ENCODE measurements around the gene DHRS11.

Gene DHRS11

DNA sequence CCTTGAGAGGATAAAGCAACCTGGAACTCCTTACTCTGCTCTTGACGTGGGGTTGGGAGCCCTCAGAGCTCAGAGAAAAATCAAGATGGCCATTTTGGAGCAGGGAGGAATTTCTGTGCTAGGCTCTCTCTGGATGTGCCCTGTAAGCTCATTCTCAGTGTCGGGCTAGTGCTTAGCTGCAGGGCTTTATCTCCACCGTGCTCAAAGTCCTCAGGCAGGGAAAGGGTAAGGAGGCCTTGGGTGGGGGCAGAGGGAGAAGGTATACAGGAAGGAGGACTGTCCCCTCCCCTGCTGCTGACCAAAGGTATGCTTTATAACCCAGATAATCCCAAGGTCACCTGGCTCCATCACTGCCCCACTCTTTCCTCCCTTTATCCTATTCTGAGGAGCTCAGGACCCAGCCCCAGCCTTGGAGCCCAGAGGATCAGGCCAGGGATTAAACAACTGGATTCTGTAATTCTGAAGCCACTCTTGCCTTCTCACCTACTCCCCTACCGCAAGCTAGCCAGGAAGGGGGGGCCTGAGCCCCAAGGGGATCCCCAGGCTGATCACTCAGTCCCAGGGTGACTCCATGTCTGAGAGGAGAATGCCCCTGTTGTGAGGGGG is 1.1 kb downstream of the DHRS11 start:
- intact Hi-C loops (cut with DNase I), result no loop called here
- peak in 1 of 10 donors; percentile 62 for DNase-seq

- DNase-seq, result peak in 1 of 10 donors; percentile 24
- intact Hi-C loops (cut with DNase I), result no loop called here
Observed at GRCh38 chr17:36593656-36594316, 2.1 kb downstream of the DHRS11 start.

DNA sequence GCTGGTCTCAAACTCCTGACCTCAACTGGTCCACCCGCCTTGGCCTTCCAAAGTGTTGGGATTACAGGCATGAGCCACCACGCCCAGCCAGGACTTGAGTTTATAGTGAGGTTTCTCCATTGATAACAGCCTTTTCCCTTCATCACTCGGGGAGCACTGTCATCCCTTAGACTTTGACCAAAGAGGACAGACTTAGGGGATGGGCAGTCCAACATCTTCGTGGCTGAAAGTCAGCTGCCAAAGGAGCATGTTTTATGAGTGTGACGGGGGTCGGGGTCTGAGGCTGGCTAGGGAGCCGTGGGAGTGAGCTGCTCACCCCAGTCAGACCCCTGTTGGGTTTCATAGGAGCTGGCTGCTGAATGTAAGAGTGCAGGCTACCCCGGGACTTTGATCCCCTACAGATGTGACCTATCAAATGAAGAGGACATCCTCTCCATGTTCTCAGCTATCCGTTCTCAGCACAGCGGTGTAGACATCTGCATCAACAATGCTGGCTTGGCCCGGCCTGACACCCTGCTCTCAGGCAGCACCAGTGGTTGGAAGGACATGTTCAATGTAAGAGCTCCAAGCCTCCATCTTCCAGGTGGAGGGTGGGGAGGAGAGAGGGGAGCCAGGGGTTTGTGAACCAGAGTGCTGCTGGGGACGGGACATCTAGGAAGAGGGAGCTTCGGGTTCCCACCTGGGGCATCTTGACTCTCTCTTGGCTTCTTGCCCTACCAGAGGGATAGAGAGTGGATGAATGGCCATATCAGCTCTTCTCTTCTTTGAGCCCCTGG is 3.1 kb downstream of the DHRS11 start:
- intact Hi-C loops (cut with DNase I), result no loop called here
- peak in 2 of 10 donors; percentile 10 to 50 for DNase-seq

DNA sequence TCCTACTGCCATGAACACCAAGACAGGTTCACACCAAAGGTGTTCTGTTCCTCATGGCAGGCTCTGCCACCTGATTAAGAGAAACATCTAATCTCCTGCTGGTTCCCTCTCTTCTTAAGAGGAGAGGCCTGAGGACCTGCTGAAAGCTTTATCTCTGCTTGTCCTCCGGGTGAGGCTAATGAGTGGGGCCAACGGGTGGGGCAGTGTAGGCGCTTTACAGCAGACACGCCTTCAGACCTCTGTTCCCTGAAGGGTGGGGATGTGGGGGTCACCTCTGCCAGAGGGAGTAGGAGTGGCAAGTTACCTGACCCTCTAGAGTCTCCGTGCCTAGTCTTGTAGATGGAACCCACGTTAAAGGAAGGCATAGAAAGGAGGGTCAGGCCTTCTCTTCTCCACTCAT is 5.5 kb downstream of the DHRS11 start:
- intact Hi-C loops (cut with DNase I), result no loop called here
- peak in 1 of 10 donors; percentile 17 for DNase-seq

GRCh38 chr17:36597866-36598777 is 6.4 kb downstream of the DHRS11 start:
- peak in 2 of 10 donors; percentile 20 to 68 for DNase-seq
- intact Hi-C loops (cut with DNase I), result no loop called here

DNA sequence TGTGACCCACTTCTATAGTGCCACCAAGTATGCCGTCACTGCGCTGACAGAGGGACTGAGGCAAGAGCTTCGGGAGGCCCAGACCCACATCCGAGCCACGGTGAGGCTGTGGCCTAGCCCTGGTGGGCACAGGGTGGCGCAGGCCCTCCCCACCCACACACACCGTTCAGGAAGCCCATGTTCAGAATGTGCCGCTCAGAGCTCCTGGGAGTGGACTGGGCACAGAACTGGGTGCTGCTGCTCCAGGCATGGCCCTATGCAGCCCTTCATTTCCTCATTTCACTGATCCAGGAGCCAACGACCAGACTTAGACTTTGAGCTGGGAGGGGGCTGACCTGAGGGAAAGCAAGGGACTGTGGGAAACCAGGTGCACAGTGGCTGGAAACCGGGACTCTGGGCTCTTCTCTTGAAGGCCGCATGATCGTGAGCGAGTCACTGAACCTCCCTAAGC is 7.3 kb downstream of the DHRS11 start:
- DNase-seq, result peak in 3 of 10 donors; percentile 47 to 63 (median 53)
- intact Hi-C loops (cut with DNase I), result no loop called here

DNA sequence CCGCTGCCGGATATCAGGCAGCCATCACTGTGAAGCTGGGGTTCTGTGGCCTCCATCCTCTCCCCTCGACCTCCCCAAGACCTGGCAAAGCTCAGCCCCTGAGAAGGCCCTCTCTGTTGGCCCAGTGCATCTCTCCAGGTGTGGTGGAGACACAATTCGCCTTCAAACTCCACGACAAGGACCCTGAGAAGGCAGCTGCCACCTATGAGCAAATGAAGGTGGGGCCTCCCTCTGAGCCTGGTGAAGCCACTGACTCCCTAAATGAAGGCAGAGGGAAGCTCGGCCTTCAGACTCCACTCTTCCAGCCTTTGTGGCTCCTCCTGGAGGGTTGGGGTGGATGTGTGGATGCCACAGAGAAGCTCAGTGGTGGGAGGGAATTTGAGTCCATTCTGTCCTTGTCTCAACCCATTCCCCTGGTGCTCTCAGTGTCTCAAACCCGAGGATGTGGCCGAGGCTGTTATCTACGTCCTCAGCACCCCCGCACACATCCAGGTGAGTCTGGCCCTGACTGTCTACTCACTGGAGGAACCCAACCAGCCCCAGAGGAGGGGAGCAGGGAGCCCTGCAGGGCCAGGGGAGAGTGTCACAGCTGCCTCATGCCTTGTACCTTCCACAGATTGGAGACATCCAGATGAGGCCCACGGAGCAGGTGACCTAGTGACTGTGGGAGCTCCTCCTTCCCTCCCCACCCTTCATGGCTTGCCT is 8.0 kb downstream of the DHRS11 start:
- intact Hi-C loops (cut with DNase I), result loop anchor here (5.0 to 10.0 kb wide), 2 partner anchors 52 to 355 kb away; no protein-coding TSS in a partner anchor
- DNase-seq, result peak in 2 of 10 donors; percentile 8 to 64

GRCh38 chr17:36600465-36600864 is 8.8 kb downstream of the DHRS11 start:
- DNase-seq, result peak in 1 of 10 donors; percentile 62
- intact Hi-C loops (cut with DNase I), result loop anchor here (5.0 to 10.0 kb wide), 2 partner anchors 53 to 354 kb away; no protein-coding TSS in a partner anchor

GRCh38 chr17:36600936-36601302 is 9.2 kb downstream of the DHRS11 start:
- intact Hi-C loops (cut with DNase I), result loop anchor here (5.0 to 10.0 kb wide), 2 partner anchors 54 to 354 kb away; no protein-coding TSS in a partner anchor
- no peak for DNase-seq

DNA sequence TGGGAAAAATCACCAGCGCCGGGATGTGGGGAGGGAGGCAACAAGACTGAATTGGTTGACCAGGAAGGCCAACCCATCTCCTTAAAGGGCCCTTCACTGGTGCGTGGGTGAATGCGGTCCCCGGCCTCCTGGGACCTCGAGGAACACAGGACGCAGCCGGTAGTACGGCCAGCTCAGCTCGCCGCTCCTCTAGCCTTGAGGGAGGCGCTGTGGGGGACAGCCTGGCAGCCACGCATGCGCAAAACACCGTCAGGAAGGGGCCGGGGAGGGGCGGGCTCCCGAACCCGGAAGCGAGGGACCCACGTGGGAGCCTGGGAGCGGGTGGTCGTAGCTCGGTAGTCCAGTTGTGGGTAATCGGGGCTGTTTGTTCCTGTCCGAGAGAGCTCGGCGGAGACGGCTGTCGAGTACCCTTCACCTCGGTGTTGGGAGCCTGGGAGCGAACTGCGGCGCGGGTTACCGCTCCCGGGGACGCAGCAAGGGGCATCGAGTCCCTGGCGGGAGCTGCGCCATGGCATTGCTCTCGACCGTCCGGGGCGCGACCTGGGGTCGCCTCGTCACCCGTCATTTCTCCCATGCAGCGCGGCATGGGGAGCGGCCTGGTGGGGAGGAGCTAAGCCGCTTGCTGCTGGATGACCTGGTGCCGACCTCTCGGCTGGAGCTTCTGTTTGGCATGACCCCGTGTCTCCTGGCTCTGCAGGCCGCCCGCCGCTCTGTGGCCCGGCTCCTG is 9.8 kb downstream of the DHRS11 start, which contains the start of gene MRM1:
Gene MRM1 (plus strand): TSS at position 281 of the 727 bp plus-strand sequence. CDS start 228 bp downstream, at position 509.
- intact Hi-C loops (cut with DNase I), result loop anchor here (2.0 to 10.0 kb wide), 4 partner anchors 54 to 353 kb away; partner anchors contain the start of genes MYO19, PIGW and ZNHIT3
- peak; percentile 92 to 99 (median 96) for DNase-seq

- peak in 4 of 10 donors; percentile 18 to 90 (median 26) for DNase-seq
- intact Hi-C loops (cut with DNase I), result loop anchor here (2.0 to 10.0 kb wide), 4 partner anchors 55 to 353 kb away; partner anchors contain the start of genes MYO19, PIGW and ZNHIT3
Observed at GRCh38 chr17:36602030-36602748, 10.5 kb downstream of the DHRS11 start.

GRCh38 chr17:36602924-36603384 is 11.3 kb downstream of the DHRS11 start:
- intact Hi-C loops (cut with DNase I), result loop anchor here (2.0 to 10.0 kb wide), 4 partner anchors 56 to 352 kb away; partner anchors contain the start of genes MYO19, PIGW and ZNHIT3
- DNase-seq, result peak in 5 of 10 donors; percentile 38 to 72 (median 45)

DNA sequence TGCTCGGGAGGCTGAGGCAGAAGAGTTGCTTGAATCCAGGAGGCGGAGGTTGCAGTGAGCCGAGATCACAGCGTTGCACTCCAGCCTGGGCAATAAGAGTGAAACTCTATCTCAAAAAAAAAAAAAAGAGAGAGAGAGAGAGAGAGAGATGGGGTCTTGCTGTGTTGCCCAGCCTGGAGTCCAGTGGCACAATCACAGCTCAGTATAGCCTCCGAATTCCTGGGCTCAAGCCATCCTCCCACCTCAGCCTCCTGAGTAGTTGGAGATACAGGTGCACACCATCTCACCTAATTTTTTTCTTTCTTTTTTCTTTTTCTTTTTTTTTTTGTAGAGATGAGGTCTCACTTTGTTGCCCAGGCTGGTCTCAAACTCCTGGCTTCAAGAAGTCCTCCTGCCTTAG is 13.3 kb downstream of the DHRS11 start:
- intact Hi-C loops (cut with DNase I), result loop anchor here (10.0 kb wide), 1 partner anchor 350 kb away; no protein-coding TSS in a partner anchor
- peak in 2 of 10 donors; percentile 26 to 39 for DNase-seq

- DNase-seq, result peak in 2 of 10 donors; percentile 43 to 55
- intact Hi-C loops (cut with DNase I), result loop anchor here (10.0 kb wide), 1 partner anchor 347 kb away; no protein-coding TSS in a partner anchor
Observed at GRCh38 chr17:36608280-36608679, 16.6 kb downstream of the DHRS11 start.

GRCh38 chr17:36608794-36609497 is 17.3 kb downstream of the DHRS11 start:
- intact Hi-C loops (cut with DNase I), result loop anchor here (10.0 kb wide), 1 partner anchor 346 kb away; no protein-coding TSS in a partner anchor
- DNase-seq, result peak; percentile 38 to 96 (median 68)

- intact Hi-C loops (cut with DNase I), result loop anchor here (10.0 kb wide), 1 partner anchor 345 kb away; no protein-coding TSS in a partner anchor
- peak in 2 of 10 donors; percentile 14 to 50 for DNase-seq
Observed at GRCh38 chr17:36609498-36609862, 17.8 kb downstream of the DHRS11 start.
